Smooth muscle cell (in vitro differentiated cells): ENCODE data around the gene FUS. TPM values are rescaled to one million over a fixed set of nuclear protein-coding genes. Genes with fewer than 3 reads are reported as not detected.

Experiments
- DNase-seq: peaks from one replicate; lab custom pipeline; 2025; ENCODE audit not compliant: unreplicated experiment; lab: John Stamatoyannopoulos, UW
- H2AFZ ChIP-seq: fragments of 200-600 bp; sonication (generic); 2 replicates; pipeline ENCODE4 v1.6.0; 2016; ENCODE audit warnings: antibody characterized with exemption, low read depth, mild to moderate bottlenecking
- H3F3A ChIP-seq: fragments of 200-600 bp; sonication (generic); 2 replicates; pipeline ENCODE4 v1.6.0; 2017; ENCODE audit warnings: antibody characterized with exemption, low read depth
- H3K27ac ChIP-seq: fragments of 200-600 bp; sonication (generic); 2 replicates; pipeline ENCODE4 v1.5.1; 2016; ENCODE audit warnings: low read depth, mild to moderate bottlenecking
- H3K27me3 ChIP-seq: fragments of 200-600 bp; sonication (generic); 2 replicates; pipeline ENCODE4 v1.6.1; 2016; ENCODE audit warnings: low read depth, mild to moderate bottlenecking
- H3K36me3 ChIP-seq: fragments of 200-600 bp; sonication (generic); 2 replicates; pipeline ENCODE4 v1.5.1; 2016; ENCODE audit warnings: low read depth
- H3K4me1 ChIP-seq: fragments of 200-600 bp; sonication (generic); 2 replicates; pipeline ENCODE4 v1.5.1; 2016; ENCODE audit warnings: low read depth
- H3K4me2 ChIP-seq: fragments of 200-600 bp; sonication (generic); 2 replicates; pipeline ENCODE4 v1.6.0; 2016; ENCODE audit warnings: mild to moderate bottlenecking
- H3K4me3 ChIP-seq: fragments of 200-600 bp; sonication (generic); 2 replicates; pipeline ENCODE4 v1.5.1; 2016; ENCODE audit warnings: mild to moderate bottlenecking
- H3K79me2 ChIP-seq: fragments of 200-600 bp; sonication (generic); 2 replicates; pipeline ENCODE4 v1.6.0; 2016; ENCODE audit warnings: low read depth, mild to moderate bottlenecking
- H3K9ac ChIP-seq: fragments of 200-600 bp; sonication (generic); 2 replicates; pipeline ENCODE4 v1.6.0; 2016; ENCODE audit warnings: low read depth
- H3K9me3 ChIP-seq: fragments of 200-600 bp; sonication (generic); replicated peaks from 2 replicates; pipeline ENCODE4 v1.5.1; 2016; ENCODE audit warnings: low read depth
- H4K20me1 ChIP-seq: fragments of 200-600 bp; sonication (generic); 2 replicates; pipeline ENCODE4 v1.6.0; 2016; ENCODE audit warnings: low read depth
- WGBS: methylation state at CpG from one replicate; pipeline ENCODE4 v1.1.7; 2016; ENCODE audit warnings: low lambda C conversion rate; 5-methylcytosine and 5-hydroxymethylcytosine counted together
- polyA plus RNA-seq: library from polyadenylated mRNA; unstranded; fragments of >200 nt; fragmentation: Nextera tagmentation; extraction: Ambion mirVana; gene quantifications from 2 replicates; pipeline ENCODE4 v1.2.1, GENCODE V29; 2016
- total RNA-seq: library from RNA; depleted of rRNA; stranded (reverse); fragments of >200 nt; gene quantifications from 2 replicates; pipeline ENCODE4 v1.2.3, GENCODE V29; 2014
- TF ChIP-seq, protein P1 (sequence below): fragments of 200-600 bp; sonication (generic); IDR thresholded peaks from 2 replicates; pipeline ENCODE4 v1.5.1; 2017; ENCODE audit warnings: borderline replicate concordance, mild to moderate bottlenecking, antibody characterized with exemption; ENCODE audit not compliant: insufficient read depth, poor library complexity, severe bottlenecking

The FUS gene
- total and polyA plus RNA-seq, 2 experiments from 2014 or later = 58.6 to 225 TPM

DNA sequence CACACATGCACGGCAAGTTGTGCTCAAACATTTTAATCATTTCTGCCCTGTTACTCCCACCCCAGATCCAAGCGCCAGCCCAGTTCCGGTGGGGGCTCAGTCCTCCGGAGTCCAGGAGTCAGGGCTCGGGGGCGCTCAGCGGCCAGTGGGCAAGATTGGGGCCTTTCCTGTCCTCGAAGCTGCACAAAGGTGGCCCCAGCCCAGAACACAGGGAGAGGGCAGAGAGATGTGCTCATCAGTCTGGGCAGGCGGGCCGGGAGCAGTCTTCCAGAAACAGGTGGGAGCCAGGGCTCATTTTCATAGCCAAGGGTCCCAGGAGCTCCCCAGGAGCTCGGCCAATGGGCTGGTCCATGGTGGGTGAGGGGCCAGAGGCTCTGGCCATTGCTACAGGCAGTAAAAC is 48.5 kb upstream of the FUS start:
- no peaks in the 10 kb centered on the region for H3K36me3 ChIP-seq
- 90% methylated on average over 11 of the region's 11 CpGs for WGBS
- no peaks in the 10 kb centered on the region for H3K9me3 ChIP-seq
- no peaks in the 10 kb centered on the region for H3K79me2 ChIP-seq
- no peak for DNase-seq
- H3K4me2 ChIP-seq = no peak overlapping the region
- H3K27ac ChIP-seq = peak overlapping the region; percentile 39
- TF ChIP-seq, protein P1, sequence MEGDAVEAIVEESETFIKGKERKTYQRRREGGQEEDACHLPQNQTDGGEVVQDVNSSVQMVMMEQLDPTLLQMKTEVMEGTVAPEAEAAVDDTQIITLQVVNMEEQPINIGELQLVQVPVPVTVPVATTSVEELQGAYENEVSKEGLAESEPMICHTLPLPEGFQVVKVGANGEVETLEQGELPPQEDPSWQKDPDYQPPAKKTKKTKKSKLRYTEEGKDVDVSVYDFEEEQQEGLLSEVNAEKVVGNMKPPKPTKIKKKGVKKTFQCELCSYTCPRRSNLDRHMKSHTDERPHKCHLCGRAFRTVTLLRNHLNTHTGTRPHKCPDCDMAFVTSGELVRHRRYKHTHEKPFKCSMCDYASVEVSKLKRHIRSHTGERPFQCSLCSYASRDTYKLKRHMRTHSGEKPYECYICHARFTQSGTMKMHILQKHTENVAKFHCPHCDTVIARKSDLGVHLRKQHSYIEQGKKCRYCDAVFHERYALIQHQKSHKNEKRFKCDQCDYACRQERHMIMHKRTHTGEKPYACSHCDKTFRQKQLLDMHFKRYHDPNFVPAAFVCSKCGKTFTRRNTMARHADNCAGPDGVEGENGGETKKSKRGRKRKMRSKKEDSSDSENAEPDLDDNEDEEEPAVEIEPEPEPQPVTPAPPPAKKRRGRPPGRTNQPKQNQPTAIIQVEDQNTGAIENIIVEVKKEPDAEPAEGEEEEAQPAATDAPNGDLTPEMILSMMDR = no peak
- H3K4me1 ChIP-seq = peaks cover 8% of the 10 kb centered on the region
- no peak overlapping the region for H2AFZ ChIP-seq
- H3K27me3 ChIP-seq = no peaks in the 10 kb centered on the region
- no peaks in the 10 kb centered on the region for H3F3A ChIP-seq
- no peak overlapping the region for H3K4me3 ChIP-seq
- no peak overlapping the region for H3K9ac ChIP-seq
- peaks cover 5% of the 10 kb centered on the region for H4K20me1 ChIP-seq

GRCh38 chr16:31131841-31132271 is 48.1 kb upstream of the FUS start:
- peak overlapping the region; percentile 39 for H3K27ac ChIP-seq
- DNase-seq = no peak
- H3F3A ChIP-seq = no peaks in the 10 kb centered on the region
- peaks cover 5% of the 10 kb centered on the region for H4K20me1 ChIP-seq
- no peak overlapping the region for H3K4me3 ChIP-seq
- no peaks in the 10 kb centered on the region for H3K9me3 ChIP-seq
- peaks cover 8% of the 10 kb centered on the region for H3K4me1 ChIP-seq
- no peaks in the 10 kb centered on the region for H3K79me2 ChIP-seq
- no peak overlapping the region for H2AFZ ChIP-seq
- no peaks in the 10 kb centered on the region for H3K27me3 ChIP-seq
- no peak overlapping the region for H3K9ac ChIP-seq
- TF ChIP-seq, protein P1 = no peak
- no peak overlapping the region for H3K4me2 ChIP-seq
- no peaks in the 10 kb centered on the region for H3K36me3 ChIP-seq
- WGBS = 94% methylated on average over 4 of the region's 5 CpGs

GRCh38 chr16:31132303-31132979 is 47.5 kb upstream of the FUS start:
- DNase-seq = no peak
- WGBS = 94% methylated on average over 20 of the region's 20 CpGs
- Histone ChIP-seq H3K4me1 (peaks cover 8% of the 10 kb centered on the region), H3K9ac (no peak overlapping the region), H3K4me3 (no peak overlapping the region), H3K9me3 (no peaks in the 10 kb centered on the region), H4K20me1 (peaks cover 5% of the 10 kb centered on the region), H2AFZ (no peak overlapping the region), H3K4me2 (no peak overlapping the region), H3F3A (no peaks in the 10 kb centered on the region), H3K36me3 (no peaks in the 10 kb centered on the region), H3K27ac (no peak overlapping the region), H3K27me3 (no peaks in the 10 kb centered on the region), H3K79me2 (no peaks in the 10 kb centered on the region)
- TF ChIP-seq, protein P1 = no peak

GRCh38 chr16:31133046-31133501 is 46.9 kb upstream of the FUS start:
- WGBS = 94% methylated on average over 6 of the region's 6 CpGs
- H3F3A ChIP-seq = no peaks in the 10 kb centered on the region
- TF ChIP-seq, protein P1 = no peak
- H4K20me1 ChIP-seq = peaks cover 5% of the 10 kb centered on the region
- no peak for DNase-seq
- H3K4me3 ChIP-seq = no peak overlapping the region
- H3K9me3 ChIP-seq = no peaks in the 10 kb centered on the region
- H3K79me2 ChIP-seq = no peaks in the 10 kb centered on the region
- no peak overlapping the region for H3K9ac ChIP-seq
- no peaks in the 10 kb centered on the region for H3K27me3 ChIP-seq
- H3K27ac ChIP-seq = no peak overlapping the region
- H2AFZ ChIP-seq = no peak overlapping the region
- H3K36me3 ChIP-seq = no peaks in the 10 kb centered on the region
- H3K4me2 ChIP-seq = no peak overlapping the region
- peaks cover 8% of the 10 kb centered on the region for H3K4me1 ChIP-seq
